ENCODE measurements around the gene OSBPL1A. TPM values are rescaled to one million over a fixed set of nuclear protein-coding genes. Genes with fewer than 3 reads are reported as not detected.

The OSBPL1A gene
- total and polyA plus RNA-seq, 11 donors = 32.8 to 85.4 (median 71.0) TPM

DNA sequence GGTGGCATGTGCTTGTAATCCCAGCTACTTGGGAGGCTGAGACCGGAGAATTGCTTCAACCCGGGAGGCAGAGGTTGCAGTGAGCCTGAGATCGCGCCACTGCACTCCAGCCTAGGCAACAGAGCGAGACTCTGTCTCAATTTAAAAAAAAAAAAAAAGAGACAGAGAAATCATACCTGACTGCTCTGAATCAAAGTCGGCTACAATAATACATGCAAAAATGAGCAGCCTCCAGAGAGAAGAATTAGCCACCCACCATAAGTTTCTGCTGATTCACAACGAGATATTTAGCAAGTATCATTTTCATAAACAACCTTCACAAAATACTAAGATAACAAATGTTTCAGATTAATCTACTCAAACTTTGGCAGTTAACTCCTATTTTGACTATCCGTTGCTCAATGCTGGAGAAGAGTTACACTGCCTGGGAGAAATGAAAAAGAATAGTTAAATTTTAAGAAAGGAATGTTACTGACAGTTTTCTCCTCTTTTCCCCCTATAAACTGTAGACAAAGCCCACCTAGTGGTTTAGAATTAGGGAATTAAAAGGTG is 1.5 kb downstream of the OSBPL1A start:
- ATAC-seq (no peak), DNase-seq (no peak)
- intact Hi-C loops (cut with DNase I) = loop anchor here in 3 of 10 donors (2.0 to 5.0 kb wide), 4 partner anchors 31 to 956 kb away; partner anchors contain the start of genes IMPACT (in 2 of the 3) and ZNF521 (in 1 of the 3)
- H3K27ac ChIP-seq = peak overlapping the region in 1 of 12 donors; percentile 94
- no peaks in the 10 kb centered on the region for H3K27me3 ChIP-seq
- H3K4me3 ChIP-seq = no peak overlapping the region
- no peaks in the 10 kb centered on the region for H3K9me3 ChIP-seq
- H3K36me3 ChIP-seq = no peaks in the 10 kb centered on the region
- H3K4me1 ChIP-seq = peaks cover 0 to 20% (median 6%) of the 10 kb centered on the region in 12 donors
- WGBS, 4 donors = 92 to 95% (median 94%) methylated on average over 8 of the region's 8 CpGs
- no peak for TF ChIP-seq POLR2A (IDR thresholded peaks at IDR 0.05)
- TF ChIP-seq, protein P1, sequence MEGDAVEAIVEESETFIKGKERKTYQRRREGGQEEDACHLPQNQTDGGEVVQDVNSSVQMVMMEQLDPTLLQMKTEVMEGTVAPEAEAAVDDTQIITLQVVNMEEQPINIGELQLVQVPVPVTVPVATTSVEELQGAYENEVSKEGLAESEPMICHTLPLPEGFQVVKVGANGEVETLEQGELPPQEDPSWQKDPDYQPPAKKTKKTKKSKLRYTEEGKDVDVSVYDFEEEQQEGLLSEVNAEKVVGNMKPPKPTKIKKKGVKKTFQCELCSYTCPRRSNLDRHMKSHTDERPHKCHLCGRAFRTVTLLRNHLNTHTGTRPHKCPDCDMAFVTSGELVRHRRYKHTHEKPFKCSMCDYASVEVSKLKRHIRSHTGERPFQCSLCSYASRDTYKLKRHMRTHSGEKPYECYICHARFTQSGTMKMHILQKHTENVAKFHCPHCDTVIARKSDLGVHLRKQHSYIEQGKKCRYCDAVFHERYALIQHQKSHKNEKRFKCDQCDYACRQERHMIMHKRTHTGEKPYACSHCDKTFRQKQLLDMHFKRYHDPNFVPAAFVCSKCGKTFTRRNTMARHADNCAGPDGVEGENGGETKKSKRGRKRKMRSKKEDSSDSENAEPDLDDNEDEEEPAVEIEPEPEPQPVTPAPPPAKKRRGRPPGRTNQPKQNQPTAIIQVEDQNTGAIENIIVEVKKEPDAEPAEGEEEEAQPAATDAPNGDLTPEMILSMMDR (IDR thresholded peaks at IDR 0.05) = no peak

DNA sequence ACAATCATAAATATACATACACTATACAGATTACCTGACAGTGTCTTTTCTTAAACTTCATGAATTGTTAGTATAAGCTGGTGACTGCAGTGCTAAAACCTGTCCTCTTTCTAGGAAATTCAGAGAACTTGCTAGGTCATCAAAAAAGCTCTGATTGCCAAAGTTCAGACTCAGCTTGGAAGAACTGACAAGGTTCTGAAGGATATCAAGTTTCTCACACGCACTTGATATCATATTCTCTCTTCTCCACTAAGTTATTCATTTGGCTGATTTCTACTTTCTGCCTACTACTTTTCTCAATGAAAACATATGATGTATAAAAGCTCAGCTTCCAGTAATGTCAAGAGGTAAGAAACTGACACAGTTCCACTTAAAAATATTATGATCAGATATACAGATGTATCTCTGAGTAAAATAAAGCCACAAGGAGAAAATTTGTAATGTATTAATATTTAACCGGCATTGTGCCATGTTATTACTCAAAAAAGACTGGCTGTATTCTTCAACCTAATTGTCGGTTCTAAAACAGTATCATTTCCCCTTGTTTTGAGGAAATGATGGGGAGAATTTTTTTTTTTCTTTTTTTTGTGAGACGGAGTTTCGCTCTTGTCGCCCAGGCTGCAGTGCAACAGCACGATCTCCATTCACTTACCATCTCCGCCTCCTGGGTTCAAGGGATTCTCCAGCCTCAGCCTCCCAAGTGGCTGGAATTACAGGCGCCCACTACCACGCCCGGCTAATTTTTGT is 2.4 kb downstream of the OSBPL1A start:
- no peaks in the 10 kb centered on the region for H3K27me3 ChIP-seq
- ATAC-seq (no peak), DNase-seq (no peak)
- TF ChIP-seq, protein P1 (IDR thresholded peaks at IDR 0.05) = no peak
- no peak for TF ChIP-seq POLR2A (IDR thresholded peaks at IDR 0.05)
- no peaks in the 10 kb centered on the region for H3K36me3 ChIP-seq
- intact Hi-C loops (cut with DNase I) = loop anchor here in 2 of 10 donors (5.0 kb wide), 3 partner anchors 33 to 957 kb away; partner anchors contain the start of gene ZNF521 (in 1 of the 2)
- peak overlapping the region in 1 of 12 donors; percentile 33 for H3K4me3 ChIP-seq
- H3K4me1 ChIP-seq = peaks cover 0 to 20% (median 6%) of the 10 kb centered on the region in 12 donors
- 85 to 89% (median 88%) methylated on average over 11 of the region's 11 CpGs for WGBS, 4 donors
- no peaks in the 10 kb centered on the region for H3K9me3 ChIP-seq
- H3K27ac ChIP-seq = peak overlapping the region in 1 of 12 donors; percentile 33

DNA sequence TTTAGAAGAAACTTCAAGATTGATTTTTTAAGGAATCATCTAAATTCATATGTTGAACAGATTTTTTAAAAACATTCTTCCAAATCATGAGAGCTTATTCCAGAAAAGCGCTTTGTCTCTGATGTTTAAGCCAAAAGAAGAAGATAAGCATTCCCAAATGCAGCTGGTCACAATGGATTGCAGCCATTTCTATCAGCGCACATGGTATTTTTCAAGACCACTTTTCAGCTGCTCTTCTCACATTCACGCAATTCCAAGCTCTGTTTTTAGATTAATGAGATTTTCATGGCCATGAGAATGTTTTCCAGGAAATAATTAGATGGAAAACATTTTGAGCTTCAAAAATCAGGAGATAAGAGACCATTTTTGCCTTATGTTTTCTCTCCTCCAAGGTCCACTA is 8.7 kb downstream of the OSBPL1A start:
- H3K27ac ChIP-seq = no peak overlapping the region
- no peak overlapping the region for H3K4me3 ChIP-seq
- ATAC-seq = peak in 1 of 4 donors; percentile 55
- H3K9me3 ChIP-seq = no peaks in the 10 kb centered on the region
- peaks cover 0 to 2% (median 0%) of the 10 kb centered on the region in 12 donors for H3K4me1 ChIP-seq
- no peaks in the 10 kb centered on the region for H3K36me3 ChIP-seq
- DNase-seq = no peak
- WGBS, 4 donors = 66 to 80% (median 76%) methylated on average over 3 of the region's 3 CpGs
- no peaks in the 10 kb centered on the region for H3K27me3 ChIP-seq
- TF ChIP-seq, protein P1 (IDR thresholded peaks at IDR 0.05) = no peak
- TF ChIP-seq POLR2A (IDR thresholded peaks at IDR 0.05) = no peak
- intact Hi-C loops (cut with DNase I) = no loop called here

DNA sequence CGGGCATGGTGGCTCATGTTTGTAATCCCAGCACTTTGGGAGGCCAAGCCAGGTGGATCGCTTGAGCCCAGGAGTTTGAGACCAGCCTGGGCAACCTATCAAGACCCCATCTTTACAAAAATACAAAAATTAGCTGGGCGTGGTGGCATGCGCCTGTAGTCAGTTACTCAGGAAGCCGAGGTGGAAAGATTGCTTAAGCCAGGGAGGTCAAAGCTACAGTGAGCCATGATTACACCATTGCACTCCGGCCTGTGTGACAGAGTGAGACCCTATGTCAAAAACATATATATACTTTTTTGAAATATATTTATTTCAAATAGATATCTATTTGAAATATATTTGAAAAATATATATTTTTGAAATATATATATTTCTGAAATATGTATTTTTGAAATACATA is 10.9 kb downstream of the OSBPL1A start:
- intact Hi-C loops (cut with DNase I) = no loop called here
- H3K27ac ChIP-seq = no peak overlapping the region
- 85 to 98% (median 93%) methylated on average over 6 of the region's 6 CpGs for WGBS, 4 donors
- H3K4me3 ChIP-seq = no peak overlapping the region
- no peaks in the 10 kb centered on the region for H3K36me3 ChIP-seq
- H3K27me3 ChIP-seq = no peaks in the 10 kb centered on the region
- peaks cover 0 to 2% (median 0%) of the 10 kb centered on the region in 12 donors for H3K4me1 ChIP-seq
- no peaks in the 10 kb centered on the region for H3K9me3 ChIP-seq
- no peak for TF ChIP-seq POLR2A (IDR thresholded peaks at IDR 0.05)
- TF ChIP-seq, protein P1 (IDR thresholded peaks at IDR 0.05) = no peak
- ATAC-seq (no peak), DNase-seq (no peak)

Data from heart left ventricle (tissue), 16 donors.